A673 (cell line): ENCODE measurements around the gene FHDC1. TPM values are rescaled to one million over a fixed set of nuclear protein-coding genes. Genes with fewer than 3 reads are reported as not detected.

Experiments used
- BruUV-seq: library from RNA; stranded (reverse); fragments of 400-500 nt; replicated peaks from 2 replicates; lab custom pipeline; 2021; lab: Mats Ljungman, UMichigan
- CTCF ChIA-PET: fragments of 300-600 bp; sonication (Branson Sonifier 250); formaldehyde crosslinking; loops from one replicate; lab custom pipeline; 2022; ENCODE audit warnings: antibody characterized with exemption; lab: Charles Lee
- POLR2A ChIA-PET: fragments of 300-600 bp; sonication (Branson Sonifier 250); formaldehyde crosslinking; loops from one replicate; lab custom pipeline; 2022; ENCODE audit warnings: antibody characterized with exemption; ENCODE audit not compliant: low non-redundant PET; lab: Charles Lee
- DNase-seq: peaks from one replicate; pipeline ENCODE4 v3.0.0-alpha.2; 2015; ENCODE audit warnings: low spot score
- H3K27ac ChIP-seq: fragments of 200-600 bp; sonication (generic); 2 replicates; pipeline ENCODE4 v1.5.1; 2016; ENCODE audit warnings: mixed run types, low read depth, mild to moderate bottlenecking, mixed read lengths, antibody characterized with exemption, low read length; ENCODE audit not compliant: poor library complexity, severe bottlenecking
- H3K27me3 ChIP-seq: fragments of 200-600 bp; sonication (generic); replicated peaks from 2 replicates; pipeline ENCODE4 v1.6.1; 2017; ENCODE audit warnings: mixed run types, low read depth, mild to moderate bottlenecking, mixed read lengths, antibody characterized with exemption, low read length; ENCODE audit not compliant: insufficient read depth, poor library complexity
- H3K36me3 ChIP-seq: fragments of 200-600 bp; sonication (generic); 2 replicates; pipeline ENCODE4 v1.6.1; 2016; ENCODE audit warnings: mixed run types, mild to moderate bottlenecking, mixed read lengths, antibody characterized with exemption, low read length; ENCODE audit not compliant: insufficient read depth, poor library complexity, severe bottlenecking
- H3K4me1 ChIP-seq: fragments of 200-600 bp; sonication (generic); 2 replicates; pipeline ENCODE4 v1.6.1; 2017; ENCODE audit warnings: mixed run types, mild to moderate bottlenecking, mixed read lengths, antibody characterized with exemption, low read length; ENCODE audit not compliant: insufficient read depth, poor library complexity, severe bottlenecking
- H3K4me3 ChIP-seq: fragments of 200-600 bp; sonication (generic); 2 replicates; pipeline ENCODE4 v1.5.1; 2016; ENCODE audit warnings: low read depth, mixed run types, mild to moderate bottlenecking, mixed read lengths, low read length; ENCODE audit not compliant: poor library complexity, severe bottlenecking
- H3K9me3 ChIP-seq: fragments of 200-600 bp; sonication (generic); 2 replicates; pipeline ENCODE4 v1.6.1; 2016; ENCODE audit warnings: mixed run types, low read depth, mild to moderate bottlenecking, mixed read lengths, antibody characterized with exemption, low read length; ENCODE audit not compliant: poor library complexity, severe bottlenecking
- EZH2 ChIP-seq: fragments of 200-600 bp; sonication (generic); IDR thresholded peaks from 2 replicates; pipeline ENCODE4 v1.6.1; 2017; ENCODE audit warnings: borderline replicate concordance, low read depth, mild to moderate bottlenecking, mixed read lengths, antibody characterized with exemption, low read length; ENCODE audit not compliant: poor library complexity, severe bottlenecking
- intact Hi-C: fragments of 100-400 bp; cut with micrococcal nuclease; formaldehyde crosslinking; loops from one replicate; pipeline ENCODE4 v1.10.0; 2022; ENCODE audit not compliant: unreplicated experiment
- total RNA-seq: library from RNA; stranded (reverse); gene quantifications from 2 replicates; pipeline ENCODE4 v1.2.3, GENCODE V29; 2021
- TF ChIP-seq, protein P1 (sequence below): fragments of 300-800, 200-600 bp; sonication (generic); conservative IDR thresholded peaks from 2 replicates; pipeline ENCODE4 v1.5.1; 2017; ENCODE audit warnings: low read depth, mild to moderate bottlenecking, antibody characterized with exemption, low read length, moderate library complexity, mixed read lengths

Gene FHDC1
- total RNA-seq, 1 experiment from 2014 or later: 0.26 TPM

DNA sequence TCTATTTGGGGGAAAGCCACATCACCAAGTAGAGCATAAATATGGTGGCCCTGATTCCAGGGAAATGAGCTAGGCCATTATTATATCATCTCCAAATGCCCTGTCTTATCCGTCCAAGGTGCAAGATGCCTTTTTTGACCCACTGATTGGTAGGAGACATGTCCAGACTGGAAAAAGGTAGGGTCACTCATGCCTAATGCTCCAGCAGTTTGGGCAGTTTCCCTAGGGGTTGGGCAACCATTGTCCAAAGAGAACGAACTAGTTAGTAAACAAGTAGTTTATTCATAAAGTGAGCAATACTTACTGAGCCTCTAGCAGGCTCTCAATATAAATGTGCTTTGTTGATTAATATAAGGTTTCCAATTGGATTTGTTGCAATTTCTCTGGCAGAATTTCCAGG, 6.2 kb downstream of the FHDC1 start:
- ChIA-PET CTCF (no interaction called here), POLR2A (no interaction called here)
- Histone ChIP-seq H3K4me1 (no peaks in the 10 kb centered on the region), H3K27me3 (peaks cover 40% of the 10 kb centered on the region), H3K27ac (no peak overlapping the region), H3K9me3 (no peaks in the 10 kb centered on the region), H3K4me3 (no peak overlapping the region), H3K36me3 (no peaks in the 10 kb centered on the region)
- no TSS peak for BruUV-seq
- intact Hi-C loops: no loop called here
- TF ChIP-seq, protein P1, sequence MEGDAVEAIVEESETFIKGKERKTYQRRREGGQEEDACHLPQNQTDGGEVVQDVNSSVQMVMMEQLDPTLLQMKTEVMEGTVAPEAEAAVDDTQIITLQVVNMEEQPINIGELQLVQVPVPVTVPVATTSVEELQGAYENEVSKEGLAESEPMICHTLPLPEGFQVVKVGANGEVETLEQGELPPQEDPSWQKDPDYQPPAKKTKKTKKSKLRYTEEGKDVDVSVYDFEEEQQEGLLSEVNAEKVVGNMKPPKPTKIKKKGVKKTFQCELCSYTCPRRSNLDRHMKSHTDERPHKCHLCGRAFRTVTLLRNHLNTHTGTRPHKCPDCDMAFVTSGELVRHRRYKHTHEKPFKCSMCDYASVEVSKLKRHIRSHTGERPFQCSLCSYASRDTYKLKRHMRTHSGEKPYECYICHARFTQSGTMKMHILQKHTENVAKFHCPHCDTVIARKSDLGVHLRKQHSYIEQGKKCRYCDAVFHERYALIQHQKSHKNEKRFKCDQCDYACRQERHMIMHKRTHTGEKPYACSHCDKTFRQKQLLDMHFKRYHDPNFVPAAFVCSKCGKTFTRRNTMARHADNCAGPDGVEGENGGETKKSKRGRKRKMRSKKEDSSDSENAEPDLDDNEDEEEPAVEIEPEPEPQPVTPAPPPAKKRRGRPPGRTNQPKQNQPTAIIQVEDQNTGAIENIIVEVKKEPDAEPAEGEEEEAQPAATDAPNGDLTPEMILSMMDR: no peak
- no peak for TF ChIP-seq EZH2
- DNase-seq: no peak

DNA sequence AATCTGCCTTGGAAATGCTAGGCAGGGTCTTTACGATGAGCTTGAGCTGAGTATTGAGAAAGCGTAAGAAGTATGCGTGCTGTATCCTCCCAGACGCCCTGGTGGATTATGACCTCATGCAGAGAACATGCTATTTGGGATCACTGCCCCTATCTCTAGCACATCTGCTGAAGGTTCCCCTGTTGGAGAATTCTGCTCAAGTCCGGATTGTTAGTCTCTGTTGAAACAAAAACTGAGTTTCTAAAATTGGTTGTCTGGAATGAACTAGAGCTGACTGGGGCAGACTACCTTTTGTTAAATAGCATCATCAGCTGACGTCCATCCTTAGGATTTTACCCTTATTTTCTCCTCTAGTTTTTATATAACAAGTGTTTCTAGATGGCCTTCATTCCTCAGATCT, 7.5 kb downstream of the FHDC1 start:
- POLR2A ChIA-PET: no interaction called here
- TF ChIP-seq, protein P1: no peak
- TF ChIP-seq EZH2: no peak
- Histone ChIP-seq H3K4me1 (no peaks in the 10 kb centered on the region), H3K9me3 (no peaks in the 10 kb centered on the region), H3K27me3 (peaks cover 26% of the 10 kb centered on the region), H3K36me3 (no peaks in the 10 kb centered on the region), H3K4me3 (no peak overlapping the region), H3K27ac (no peak overlapping the region)
- intact Hi-C loops: no loop called here
- no peak for DNase-seq
- BruUV-seq: no TSS peak
- CTCF ChIA-PET: no interaction called here

DNA sequence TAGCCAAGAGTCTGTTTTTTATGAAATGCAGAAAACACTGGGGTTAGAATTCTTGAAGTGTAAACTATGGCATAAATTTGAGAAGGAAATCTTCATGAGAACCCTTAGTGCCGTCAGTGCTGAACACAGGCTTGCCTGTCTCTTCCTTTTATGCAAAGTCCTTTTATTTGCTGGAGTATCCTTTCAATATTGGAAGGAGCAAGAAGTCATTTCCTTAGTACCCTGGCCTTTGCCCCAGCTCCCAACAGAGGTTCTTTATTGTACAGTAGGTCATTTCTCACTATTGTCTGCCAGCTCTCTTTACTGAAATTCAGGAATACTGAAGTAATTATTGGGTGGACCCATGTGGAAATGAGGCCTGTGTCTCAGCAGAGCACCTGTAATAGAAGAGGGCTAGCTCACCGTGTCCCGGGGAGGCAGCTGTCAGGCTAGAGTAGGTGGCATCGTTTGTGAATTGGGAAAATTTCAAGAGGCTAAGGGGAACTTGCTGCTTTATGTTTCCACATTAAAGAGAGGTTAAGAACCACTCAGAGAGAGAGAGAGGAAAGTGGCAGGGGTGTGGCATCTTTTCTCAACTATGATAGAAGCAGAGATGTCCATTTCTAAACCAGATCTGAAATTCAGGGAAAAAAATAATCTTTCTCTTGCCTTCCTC, 8.7 kb downstream of the FHDC1 start:
- no TSS peak for BruUV-seq
- ChIA-PET CTCF (no interaction called here), POLR2A (no interaction called here)
- Histone ChIP-seq H3K36me3 (no peaks in the 10 kb centered on the region), H3K27me3 (peaks cover 19% of the 10 kb centered on the region), H3K4me3 (no peak overlapping the region), H3K4me1 (no peaks in the 10 kb centered on the region), H3K9me3 (no peaks in the 10 kb centered on the region), H3K27ac (no peak overlapping the region)
- TF ChIP-seq, protein P1: no peak
- no peak for TF ChIP-seq EZH2
- no peak for DNase-seq
- intact Hi-C loops: no loop called here
